Measurements from ENCODE around the gene ANXA1. TPM values are rescaled to one million over a fixed set of nuclear protein-coding genes. Genes with fewer than 3 reads are reported as not detected.

ANXA1 gene
- total and polyA plus RNA-seq, 5 donors from 2014 or later = 50.7 to 274 (median 88.7) TPM

GRCh38 chr9:73158723-73159122 is 7.1 kb downstream of the ANXA1 start:
- H3K4me3 Mint-ChIP-seq = no peak overlapping the region

DNA sequence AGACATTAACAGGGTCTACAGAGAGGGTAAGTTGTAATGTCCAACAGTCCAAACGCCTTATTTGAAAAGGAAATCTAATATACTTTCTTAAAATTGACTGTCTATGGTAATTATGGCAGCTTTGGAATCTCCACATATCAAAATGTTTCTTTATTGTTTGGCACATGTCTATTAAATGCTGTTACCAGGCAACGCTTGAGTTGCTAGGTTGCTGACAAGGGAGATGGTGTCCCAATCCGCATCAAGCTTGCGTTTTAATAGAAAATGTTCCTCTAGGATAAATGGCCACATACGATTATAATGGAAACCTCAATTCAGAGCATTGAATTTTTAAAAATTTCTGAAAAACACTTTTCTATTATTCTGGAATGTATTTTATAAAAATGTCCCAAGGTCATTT is 9.2 kb downstream of the ANXA1 start:
- DNase-seq = no peak
- no peak overlapping the region for H3K4me3 Mint-ChIP-seq
- no peaks in the 10 kb centered on the region for H3K36me3 Mint-ChIP-seq
- peaks cover 5 to 18% (median 12%) of the 10 kb centered on the region in 4 donors for H3K4me1 Mint-ChIP-seq
- H3K9me3 Mint-ChIP-seq = no peaks in the 10 kb centered on the region
- H3K27ac Mint-ChIP-seq = no peak overlapping the region
- Histone ChIP-seq H3K27me3 (ENCODE audit: control insufficient read depth, insufficient read depth, low read length) (no peaks in the 10 kb centered on the region), H3K4me3 (ENCODE audit: low read depth, low read length) (no peak overlapping the region), H3K27ac (ENCODE audit: insufficient read depth, low read length, poor library complexity, severe bottlenecking) (no peak overlapping the region), H3K9me3 (ENCODE audit: control insufficient read depth in 2 of 2, low read length in 2 of 2) (no peaks in the 10 kb centered on the region), H3K36me3 (ENCODE audit: control insufficient read depth, insufficient read depth, low read length) (peaks cover 33% of the 10 kb centered on the region), H3K4me1 (ENCODE audit: control insufficient read depth, insufficient read depth, low read length, poor library complexity, severe bottlenecking) (no peaks in the 10 kb centered on the region)
- H3K27me3 Mint-ChIP-seq = no peaks in the 10 kb centered on the region
- no peak for ATAC-seq (ENCODE audit: low read depth in 2 of 2)

More at GRCh38 chr9:73158723-73159122, 7.1 kb downstream of the ANXA1 start:
- Mint-ChIP-seq H3K9me3 (no peaks in the 10 kb centered on the region), H3K27me3 (no peaks in the 10 kb centered on the region), H3K36me3 (no peaks in the 10 kb centered on the region), H3K4me1 (peaks cover 15 to 34% (median 28%) of the 10 kb centered on the region in 4 donors), H3K27ac (peak overlapping the region in 1 of 3 donors; percentile 52)
- Histone ChIP-seq H3K36me3 (ENCODE audit: control insufficient read depth, insufficient read depth, low read length) (peaks cover 18% of the 10 kb centered on the region), H3K27ac (ENCODE audit: insufficient read depth, low read length, poor library complexity, severe bottlenecking) (no peak overlapping the region), H3K4me1 (ENCODE audit: control insufficient read depth, insufficient read depth, low read length, poor library complexity, severe bottlenecking) (peaks cover 18% of the 10 kb centered on the region), H3K4me3 (ENCODE audit: low read depth, low read length) (no peak overlapping the region), H3K9me3 (ENCODE audit: control insufficient read depth in 2 of 2, low read length in 2 of 2) (no peaks in the 10 kb centered on the region), H3K27me3 (ENCODE audit: control insufficient read depth, insufficient read depth, low read length) (no peaks in the 10 kb centered on the region)
- DNase-seq (no peak), ATAC-seq (ENCODE audit: low read depth in 2 of 2) (no peak)

- H3K27me3 ChIP-seq (ENCODE audit: control insufficient read depth, insufficient read depth, low read length) = no peaks in the 10 kb centered on the region
Measured at GRCh38 chr9:73162987-73163768, 11.5 kb downstream of the ANXA1 start.

GRCh38 chr9:73165911-73166310 is 14.2 kb downstream of the ANXA1 start:
- H3K4me1 Mint-ChIP-seq = peaks cover 4 to 5% (median 4%) of the 10 kb centered on the region in 4 donors
- H3K27me3 Mint-ChIP-seq = no peaks in the 10 kb centered on the region
- peaks cover 38% of the 10 kb centered on the region for H3K36me3 ChIP-seq (ENCODE audit: control insufficient read depth, insufficient read depth, low read length)
- H3K27me3 ChIP-seq (ENCODE audit: control insufficient read depth, insufficient read depth, low read length) = no peaks in the 10 kb centered on the region
- H3K9me3 Mint-ChIP-seq = no peaks in the 10 kb centered on the region
- no peaks in the 10 kb centered on the region for H3K4me1 ChIP-seq (ENCODE audit: control insufficient read depth, insufficient read depth, low read length, poor library complexity, severe bottlenecking)
- H3K27ac Mint-ChIP-seq = no peak overlapping the region
- DNase-seq = no peak
- no peak overlapping the region for H3K27ac ChIP-seq (ENCODE audit: insufficient read depth, low read length, poor library complexity, severe bottlenecking)
- no peaks in the 10 kb centered on the region for H3K36me3 Mint-ChIP-seq
- no peak for ATAC-seq (ENCODE audit: low read depth in 2 of 2)
- H3K4me3 Mint-ChIP-seq = no peak overlapping the region
- H3K4me3 ChIP-seq (ENCODE audit: low read depth, low read length) = no peak overlapping the region
- H3K9me3 ChIP-seq (ENCODE audit: control insufficient read depth in 2 of 2, low read length in 2 of 2) = no peaks in the 10 kb centered on the region

More at GRCh38 chr9:73162987-73163768, 11.5 kb downstream of the ANXA1 start:
- Mint-ChIP-seq H3K27me3 (no peaks in the 10 kb centered on the region), H3K4me3 (no peak overlapping the region), H3K36me3 (no peaks in the 10 kb centered on the region), H3K9me3 (no peaks in the 10 kb centered on the region), H3K27ac (peak overlapping the region in 1 of 3 donors; percentile 63), H3K4me1 (peaks cover 0 to 6% (median 4%) of the 10 kb centered on the region in 4 donors)
- H3K36me3 ChIP-seq (ENCODE audit: control insufficient read depth, insufficient read depth, low read length) = peaks cover 43% of the 10 kb centered on the region
- H3K9me3 ChIP-seq (ENCODE audit: control insufficient read depth in 2 of 2, low read length in 2 of 2) = no peaks in the 10 kb centered on the region
- ATAC-seq (ENCODE audit: low read depth in 2 of 2) (no peak), DNase-seq (no peak)
- H3K4me3 ChIP-seq (ENCODE audit: low read depth, low read length) = no peak overlapping the region
- no peaks in the 10 kb centered on the region for H3K4me1 ChIP-seq (ENCODE audit: control insufficient read depth, insufficient read depth, low read length, poor library complexity, severe bottlenecking)
- no peak overlapping the region for H3K27ac ChIP-seq (ENCODE audit: insufficient read depth, low read length, poor library complexity, severe bottlenecking)

GRCh38 chr9:73166468-73166867 is 14.8 kb downstream of the ANXA1 start:
- Histone ChIP-seq H3K36me3 (ENCODE audit: control insufficient read depth, insufficient read depth, low read length) (peaks cover 37% of the 10 kb centered on the region), H3K4me3 (ENCODE audit: low read depth, low read length) (no peak overlapping the region), H3K9me3 (ENCODE audit: control insufficient read depth in 2 of 2, low read length in 2 of 2) (no peaks in the 10 kb centered on the region), H3K27ac (ENCODE audit: insufficient read depth, low read length, poor library complexity, severe bottlenecking) (no peak overlapping the region), H3K27me3 (ENCODE audit: control insufficient read depth, insufficient read depth, low read length) (no peaks in the 10 kb centered on the region), H3K4me1 (ENCODE audit: control insufficient read depth, insufficient read depth, low read length, poor library complexity, severe bottlenecking) (no peaks in the 10 kb centered on the region)
- Mint-ChIP-seq H3K9me3 (no peaks in the 10 kb centered on the region), H3K4me1 (peaks cover 4 to 5% (median 4%) of the 10 kb centered on the region in 4 donors), H3K4me3 (no peak overlapping the region), H3K36me3 (no peaks in the 10 kb centered on the region), H3K27ac (no peak overlapping the region), H3K27me3 (no peaks in the 10 kb centered on the region)
- no peak for DNase-seq
- ATAC-seq (ENCODE audit: low read depth in 2 of 2) = no peak

GRCh38 chr9:73167614-73168013 is 15.9 kb downstream of the ANXA1 start:
- H3K9me3 ChIP-seq (ENCODE audit: control insufficient read depth in 2 of 2, low read length in 2 of 2) = no peaks in the 10 kb centered on the region
- H3K27me3 ChIP-seq (ENCODE audit: control insufficient read depth, insufficient read depth, low read length) = no peaks in the 10 kb centered on the region
- no peak overlapping the region for H3K27ac ChIP-seq (ENCODE audit: insufficient read depth, low read length, poor library complexity, severe bottlenecking)
- DNase-seq = no peak
- Mint-ChIP-seq H3K4me3 (no peak overlapping the region), H3K36me3 (no peaks in the 10 kb centered on the region), H3K27me3 (no peaks in the 10 kb centered on the region), H3K4me1 (peaks cover 4 to 5% (median 4%) of the 10 kb centered on the region in 4 donors), H3K27ac (peak overlapping the region in 2 of 3 donors; percentile 14 to 22), H3K9me3 (peaks cover 0 to under 1% (median 0%) of the 10 kb centered on the region in 7 donors)
- ATAC-seq (ENCODE audit: low read depth in 2 of 2) = peak in 1 of 2 donors; percentile 18
- no peaks in the 10 kb centered on the region for H3K4me1 ChIP-seq (ENCODE audit: control insufficient read depth, insufficient read depth, low read length, poor library complexity, severe bottlenecking)
- H3K4me3 ChIP-seq (ENCODE audit: low read depth, low read length) = no peak overlapping the region
- H3K36me3 ChIP-seq (ENCODE audit: control insufficient read depth, insufficient read depth, low read length) = peaks cover 37% of the 10 kb centered on the region

DNA sequence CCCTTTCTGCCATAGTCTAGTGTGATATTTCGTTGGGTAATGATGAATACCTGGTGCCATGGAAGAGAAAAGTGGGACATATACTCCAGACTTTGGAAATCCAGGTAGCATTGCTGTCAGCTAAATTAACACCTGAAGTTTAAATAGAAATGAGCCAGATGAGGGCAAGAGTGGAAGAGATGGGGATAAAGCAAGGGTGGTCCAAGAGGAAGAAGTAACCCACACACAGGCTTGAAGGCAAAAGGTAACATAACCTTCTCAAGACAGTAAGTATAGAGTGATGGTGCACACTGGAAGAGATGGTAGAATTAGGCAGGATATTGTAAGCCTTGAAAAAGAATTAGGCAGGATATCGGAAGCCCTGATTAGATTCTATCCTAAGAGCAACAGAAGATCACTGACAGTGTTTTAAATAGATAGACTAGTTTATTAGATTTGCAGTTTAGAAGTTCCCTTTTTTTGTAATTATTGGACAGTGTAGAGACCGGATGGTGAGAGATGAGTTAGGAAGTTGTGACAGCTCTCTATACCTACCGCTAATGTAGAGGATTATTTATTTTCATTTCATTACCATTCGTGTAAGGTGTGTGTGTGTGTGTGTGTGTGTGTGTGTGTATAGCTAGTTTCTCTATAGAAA is 16.8 kb downstream of the ANXA1 start:
- Mint-ChIP-seq H3K4me3 (no peak overlapping the region), H3K27me3 (no peaks in the 10 kb centered on the region), H3K36me3 (no peaks in the 10 kb centered on the region), H3K4me1 (peaks cover 4 to 5% (median 4%) of the 10 kb centered on the region in 4 donors), H3K27ac (peak overlapping the region in 1 of 3 donors; percentile 70), H3K9me3 (peaks cover 0 to 2% (median 0%) of the 10 kb centered on the region in 7 donors)
- no peak overlapping the region for H3K27ac ChIP-seq (ENCODE audit: insufficient read depth, low read length, poor library complexity, severe bottlenecking)
- DNase-seq (no peak), ATAC-seq (ENCODE audit: low read depth in 2 of 2) (no peak)
- H3K9me3 ChIP-seq (ENCODE audit: control insufficient read depth in 2 of 2, low read length in 2 of 2) = no peaks in the 10 kb centered on the region
- no peak overlapping the region for H3K4me3 ChIP-seq (ENCODE audit: low read depth, low read length)
- H3K4me1 ChIP-seq (ENCODE audit: control insufficient read depth, insufficient read depth, low read length, poor library complexity, severe bottlenecking) = no peaks in the 10 kb centered on the region
- H3K36me3 ChIP-seq (ENCODE audit: control insufficient read depth, insufficient read depth, low read length) = peaks cover 31% of the 10 kb centered on the region
- H3K27me3 ChIP-seq (ENCODE audit: control insufficient read depth, insufficient read depth, low read length) = no peaks in the 10 kb centered on the region
